Fibroblast of mammary gland (primary cell): ENCODE data around the gene SEMA4A.

Source experiments
- DNase-seq: peaks from one replicate; pipeline ENCODE4 v3.0.0-alpha.2; 2010; ENCODE audit warnings: low read depth
- H3K4me3 ChIP-seq: 2 replicates; pipeline ENCODE4 v1.5.1; 2011; ENCODE audit warnings: low read depth, mild to moderate bottlenecking, low read length, moderate library complexity; ENCODE audit not compliant: control insufficient read depth
- TF ChIP-seq, protein P1 (sequence below): conservative IDR thresholded peaks from 2 replicates; pipeline ENCODE4 v1.5.1; 2011; ENCODE audit warnings: low read depth, low read length, inconsistent platforms; ENCODE audit not compliant: control insufficient read depth, insufficient read depth

Gene SEMA4A

GRCh38 chr1:156149374-156150332 lies 3.7 kb upstream of the SEMA4A start:
- TF ChIP-seq, protein P1, sequence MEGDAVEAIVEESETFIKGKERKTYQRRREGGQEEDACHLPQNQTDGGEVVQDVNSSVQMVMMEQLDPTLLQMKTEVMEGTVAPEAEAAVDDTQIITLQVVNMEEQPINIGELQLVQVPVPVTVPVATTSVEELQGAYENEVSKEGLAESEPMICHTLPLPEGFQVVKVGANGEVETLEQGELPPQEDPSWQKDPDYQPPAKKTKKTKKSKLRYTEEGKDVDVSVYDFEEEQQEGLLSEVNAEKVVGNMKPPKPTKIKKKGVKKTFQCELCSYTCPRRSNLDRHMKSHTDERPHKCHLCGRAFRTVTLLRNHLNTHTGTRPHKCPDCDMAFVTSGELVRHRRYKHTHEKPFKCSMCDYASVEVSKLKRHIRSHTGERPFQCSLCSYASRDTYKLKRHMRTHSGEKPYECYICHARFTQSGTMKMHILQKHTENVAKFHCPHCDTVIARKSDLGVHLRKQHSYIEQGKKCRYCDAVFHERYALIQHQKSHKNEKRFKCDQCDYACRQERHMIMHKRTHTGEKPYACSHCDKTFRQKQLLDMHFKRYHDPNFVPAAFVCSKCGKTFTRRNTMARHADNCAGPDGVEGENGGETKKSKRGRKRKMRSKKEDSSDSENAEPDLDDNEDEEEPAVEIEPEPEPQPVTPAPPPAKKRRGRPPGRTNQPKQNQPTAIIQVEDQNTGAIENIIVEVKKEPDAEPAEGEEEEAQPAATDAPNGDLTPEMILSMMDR = no peak
- H3K4me3 ChIP-seq = no peak overlapping the region
- DNase-seq = no peak

DNA sequence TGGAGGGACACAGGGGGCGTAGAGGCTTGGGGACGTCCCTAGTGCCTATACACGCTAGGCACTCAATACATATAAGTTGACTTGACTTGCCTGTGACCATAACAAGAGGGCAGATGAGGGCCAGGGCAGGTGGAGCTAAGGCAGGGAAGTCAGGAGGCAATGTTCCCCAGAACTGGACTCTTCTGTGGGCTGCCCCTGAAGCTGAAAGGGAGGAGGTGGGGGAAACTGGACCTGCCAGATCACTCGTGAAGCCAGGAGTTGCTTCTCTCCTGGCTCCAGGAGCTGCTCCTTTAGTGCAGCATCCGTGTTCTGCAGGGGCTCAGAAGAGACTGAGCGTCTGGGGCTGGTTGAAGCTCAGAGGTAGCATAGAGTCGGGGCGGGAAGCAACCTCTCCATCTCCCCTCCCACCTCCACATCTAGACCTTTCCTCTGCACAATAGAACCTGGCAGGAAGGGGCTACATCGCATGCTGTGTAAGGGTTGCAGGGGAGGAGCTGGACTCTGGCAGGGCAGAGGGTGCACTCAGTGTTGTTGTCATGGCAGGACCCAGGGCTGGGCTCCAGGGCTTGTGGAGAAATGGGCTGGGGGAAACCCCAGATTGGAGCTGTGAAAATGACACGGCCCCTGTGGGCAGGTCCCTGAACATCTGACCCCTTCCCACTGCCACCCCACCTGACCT lies 2.9 kb upstream of the SEMA4A start:
- no peak overlapping the region for H3K4me3 ChIP-seq
- DNase-seq = no peak
- TF ChIP-seq, protein P1 = no peak

DNA sequence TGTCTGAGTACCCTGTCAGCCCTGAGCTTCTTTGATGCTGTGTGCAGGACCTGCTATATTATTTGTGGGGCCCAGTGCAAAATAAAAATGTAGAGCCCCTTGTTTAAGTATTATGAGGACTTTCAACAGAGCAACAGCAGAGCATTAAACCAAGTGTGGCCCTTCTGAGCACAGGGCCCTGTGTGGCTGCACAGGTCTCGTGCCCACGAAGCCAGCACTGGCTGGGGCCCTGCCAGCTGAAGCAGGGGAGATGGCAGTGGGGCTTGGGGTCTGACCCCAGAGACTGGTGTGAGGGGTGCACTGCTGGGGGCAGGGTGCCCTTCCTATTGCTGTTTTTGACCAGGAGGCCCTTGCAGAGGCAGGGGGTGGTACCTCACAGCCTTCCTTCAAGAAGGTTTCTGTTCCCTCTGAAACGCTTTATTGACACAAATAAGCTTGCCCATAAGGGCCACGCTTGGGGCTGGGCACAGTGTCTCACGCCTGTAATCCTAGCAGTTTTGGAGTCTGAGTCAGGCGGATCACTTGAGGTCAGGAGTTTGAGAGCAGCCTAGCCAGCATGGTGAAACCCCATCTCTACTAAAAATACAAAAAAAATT lies 2.2 kb upstream of the SEMA4A start:
- DNase-seq = peak; percentile 60
- H3K4me3 ChIP-seq = no peak overlapping the region
- TF ChIP-seq, protein P1 = no peak

DNA sequence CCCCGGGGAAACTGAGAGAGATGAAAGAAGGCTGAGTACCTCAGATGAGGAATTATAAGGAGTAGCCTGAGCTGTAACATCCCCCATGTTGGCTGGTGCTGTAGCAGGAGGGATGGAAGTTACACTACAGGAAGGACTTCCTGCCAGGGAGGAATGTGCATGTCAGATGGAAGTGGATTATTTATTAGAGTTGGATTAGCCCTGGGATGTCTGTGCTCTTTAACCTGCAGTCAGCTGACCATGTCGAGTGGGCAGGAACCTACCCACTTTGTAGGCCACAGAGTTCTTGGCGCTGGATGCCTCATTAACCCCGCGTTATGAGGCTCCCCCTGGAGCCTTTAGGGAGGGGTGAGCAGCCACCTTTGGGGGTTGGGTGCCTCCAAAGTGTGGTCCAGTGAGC lies 757 bp upstream of the SEMA4A start:
- TF ChIP-seq, protein P1 = no peak
- H3K4me3 ChIP-seq = no peak overlapping the region
- DNase-seq = no peak

DNA sequence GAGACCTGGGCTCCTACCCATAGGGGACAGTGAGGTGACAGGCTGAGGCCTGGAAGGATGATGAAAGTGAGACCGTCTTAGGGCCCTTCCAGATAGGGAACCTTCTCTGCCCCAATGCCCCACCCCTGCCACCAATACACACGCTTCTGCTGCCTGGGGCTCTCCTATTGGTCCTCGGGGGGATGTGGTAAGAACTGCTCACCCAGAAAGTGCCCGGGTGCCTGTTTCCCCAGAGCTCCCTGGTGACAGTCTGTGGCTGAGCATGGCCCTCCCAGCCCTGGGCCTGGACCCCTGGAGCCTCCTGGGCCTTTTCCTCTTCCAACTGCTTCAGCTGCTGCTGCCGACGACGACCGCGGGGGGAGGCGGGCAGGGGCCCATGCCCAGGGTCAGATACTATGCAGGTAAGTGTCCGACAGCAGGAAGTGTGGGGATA lies 948 bp downstream of the SEMA4A start:
- H3K4me3 ChIP-seq = no peak overlapping the region
- TF ChIP-seq, protein P1 = no peak
- DNase-seq = no peak

GRCh38 chr1:156155756-156156510 lies 2.5 kb downstream of the SEMA4A start:
- no peak for DNase-seq
- H3K4me3 ChIP-seq = no peak overlapping the region
- TF ChIP-seq, protein P1 = no peak
